Chondrocyte (in vitro differentiated cells): ENCODE results near the gene PREX1. TPM values are rescaled to one million over a fixed set of nuclear protein-coding genes. Genes with fewer than 3 reads are reported as not detected.

ENCODE experiments used
- DNase-seq: peaks from one replicate; pipeline ENCODE4 v3.0.0; 2021; ENCODE audit warnings: mixed read lengths, low spot score
- H3K27ac Mint-ChIP-seq: one replicate; pipeline ENCODE4 v1.8.0; 2021; ENCODE audit warnings: mild to moderate bottlenecking, moderate library complexity, mixed read lengths; ENCODE audit not compliant: unreplicated experiment
- H3K27me3 Mint-ChIP-seq: 2 replicates; pipeline ENCODE4 v1.8.0; 2021; ENCODE audit warnings: low read depth, mixed read lengths
- H3K36me3 Mint-ChIP-seq: 2 replicates; pipeline ENCODE4 v1.8.0; 2021; ENCODE audit warnings: low read depth, mixed read lengths
- H3K4me1 Mint-ChIP-seq: 2 replicates; pipeline ENCODE4 v1.8.0; 2021; ENCODE audit warnings: low read depth, mild to moderate bottlenecking, mixed read lengths
- H3K4me3 Mint-ChIP-seq: one replicate; pipeline ENCODE4 v1.8.0; 2021; ENCODE audit warnings: mild to moderate bottlenecking, moderate library complexity, mixed read lengths; ENCODE audit not compliant: unreplicated experiment
- H3K9me3 Mint-ChIP-seq: 2 replicates; pipeline ENCODE4 v1.8.0; 2021; ENCODE audit warnings: low read depth, mixed read lengths
- CTCF ChIP-seq: fragments of 200-600 bp; sonication (generic); IDR thresholded peaks from 2 replicates; pipeline ENCODE4 v1.5.0; 2021; ENCODE audit warnings: antibody characterized with exemption, mild to moderate bottlenecking, moderate library complexity
- total RNA-seq: library from RNA; stranded (reverse); gene quantifications from 3 replicates; pipeline ENCODE4 v1.2.1, GENCODE V29; 2021

The PREX1 gene
- total RNA-seq, 1 donor from 2014 or later, result 3.0 TPM

- no peaks in the 10 kb centered on the region for H3K36me3 Mint-ChIP-seq
- H3K9me3 Mint-ChIP-seq, result no peaks in the 10 kb centered on the region
- TF ChIP-seq CTCF, result no peak
- H3K27me3 Mint-ChIP-seq, result no peaks in the 10 kb centered on the region
- no peak overlapping the region for H3K4me3 Mint-ChIP-seq
- no peak for DNase-seq
- H3K27ac Mint-ChIP-seq, result no peak overlapping the region
- peaks cover 9% of the 10 kb centered on the region for H3K4me1 Mint-ChIP-seq
Measured at GRCh38 chr20:48679011-48679410, 148.8 kb downstream of the PREX1 start.

- no peak overlapping the region for H3K27ac Mint-ChIP-seq
- TF ChIP-seq CTCF, result no peak
- peaks cover 3% of the 10 kb centered on the region for H3K4me1 Mint-ChIP-seq
- H3K27me3 Mint-ChIP-seq, result no peaks in the 10 kb centered on the region
- no peaks in the 10 kb centered on the region for H3K9me3 Mint-ChIP-seq
- DNase-seq, result no peak
- H3K4me3 Mint-ChIP-seq, result no peak overlapping the region
- H3K36me3 Mint-ChIP-seq, result no peaks in the 10 kb centered on the region
Measured at GRCh38 chr20:48678421-48678820, 149.4 kb downstream of the PREX1 start.

GRCh38 chr20:48676795-48677460 is 150.9 kb downstream of the PREX1 start:
- H3K4me3 Mint-ChIP-seq, result no peak overlapping the region
- H3K27me3 Mint-ChIP-seq, result peaks cover 9% of the 10 kb centered on the region
- H3K36me3 Mint-ChIP-seq, result no peaks in the 10 kb centered on the region
- no peaks in the 10 kb centered on the region for H3K4me1 Mint-ChIP-seq
- TF ChIP-seq CTCF, result no peak
- H3K9me3 Mint-ChIP-seq, result no peaks in the 10 kb centered on the region
- DNase-seq, result no peak
- no peak overlapping the region for H3K27ac Mint-ChIP-seq

GRCh38 chr20:48676125-48676524 is 151.7 kb downstream of the PREX1 start:
- Mint-ChIP-seq H3K27ac (no peak overlapping the region), H3K4me3 (no peak overlapping the region)
- no peak for DNase-seq

GRCh38 chr20:48674461-48674860 is 153.3 kb downstream of the PREX1 start:
- Mint-ChIP-seq H3K36me3 (no peaks in the 10 kb centered on the region), H3K9me3 (no peaks in the 10 kb centered on the region), H3K27me3 (peaks cover 16% of the 10 kb centered on the region), H3K27ac (no peak overlapping the region), H3K4me3 (no peak overlapping the region), H3K4me1 (peaks cover 1% of the 10 kb centered on the region)
- TF ChIP-seq CTCF, result no peak
- no peak for DNase-seq

More at GRCh38 chr20:48676125-48676524, 151.7 kb downstream of the PREX1 start:
- TF ChIP-seq CTCF, result no peak
- no peaks in the 10 kb centered on the region for H3K9me3 Mint-ChIP-seq
- no peaks in the 10 kb centered on the region for H3K36me3 Mint-ChIP-seq
- H3K4me1 Mint-ChIP-seq, result no peaks in the 10 kb centered on the region
- peaks cover 11% of the 10 kb centered on the region for H3K27me3 Mint-ChIP-seq
